NK-92 treated with Interleukin-12 subunit alpha and Interleukin-12 subunit beta, amount 100 ng/mL, for 24 hours (cell line): ENCODE data around the gene PRKCZ.
"Not testable (repeated sequence)": the region's sequence is repeated elsewhere in the genome, so short reads cannot be mapped to it uniquely, and the experiment has no call there.

Experiments used
- DNase-seq: peaks from one replicate; lab custom pipeline; 2025; lab: John Stamatoyannopoulos, UW

The PRKCZ gene

GRCh38 chr1:2135441-2135841, 85.2 kb downstream of the PRKCZ start:
- no peak for DNase-seq

- DNase-seq = no peak
Measured at GRCh38 chr1:2135941-2136340, 85.7 kb downstream of the PRKCZ start.

- DNase-seq = no peak
Measured at GRCh38 chr1:2136386-2137235, 86.4 kb downstream of the PRKCZ start.

- no peak for DNase-seq
Measured at GRCh38 chr1:2137257-2138121, 87.3 kb downstream of the PRKCZ start.

GRCh38 chr1:2139156-2139555, 88.9 kb downstream of the PRKCZ start:
- DNase-seq = not testable (repeated sequence)

GRCh38 chr1:2141025-2141424, 90.8 kb downstream of the PRKCZ start:
- DNase-seq = no peak

GRCh38 chr1:2143814-2144500, 93.7 kb downstream of the PRKCZ start:
- DNase-seq = no peak

- no peak for DNase-seq
Measured at GRCh38 chr1:2144501-2145090, 94.4 kb downstream of the PRKCZ start.

GRCh38 chr1:2145946-2146835, 96.0 kb downstream of the PRKCZ start:
- no peak for DNase-seq

GRCh38 chr1:2146836-2147517, 96.8 kb downstream of the PRKCZ start:
- no peak for DNase-seq

GRCh38 chr1:2147869-2148268, 97.7 kb downstream of the PRKCZ start:
- not testable (repeated sequence) for DNase-seq

GRCh38 chr1:2148691-2149090, 98.5 kb downstream of the PRKCZ start:
- DNase-seq = no peak

- DNase-seq = no peak
Measured at GRCh38 chr1:2150801-2151200, 100.6 kb downstream of the PRKCZ start.

GRCh38 chr1:2151252-2151651, 101.0 kb downstream of the PRKCZ start:
- no peak for DNase-seq

GRCh38 chr1:2151911-2152310, 101.7 kb downstream of the PRKCZ start:
- no peak for DNase-seq

- no peak for DNase-seq
Measured at GRCh38 chr1:2152954-2153353, 102.7 kb downstream of the PRKCZ start.

GRCh38 chr1:2154022-2154421, 103.8 kb downstream of the PRKCZ start:
- DNase-seq = no peak

- no peak for DNase-seq
Measured at GRCh38 chr1:2155147-2155598, 105.0 kb downstream of the PRKCZ start.

GRCh38 chr1:2155788-2156187, 105.6 kb downstream of the PRKCZ start:
- no peak for DNase-seq

- no peak for DNase-seq
Measured at GRCh38 chr1:2156866-2157265, 106.7 kb downstream of the PRKCZ start.
